ENCODE results near the gene LMOD3. TPM values are rescaled to one million over a fixed set of nuclear protein-coding genes. Genes with fewer than 3 reads are reported as not detected.

Gene LMOD3
- total RNA-seq, result 162 TPM
- long read RNA-seq, full-length matches to known transcripts, result 41 of 91 reads
- long read RNA-seq, partial matches to known transcripts, result 38 of 91 reads
- long read RNA-seq, other reads (novel, unspliced or antisense), result 12 of 91 reads

DNA sequence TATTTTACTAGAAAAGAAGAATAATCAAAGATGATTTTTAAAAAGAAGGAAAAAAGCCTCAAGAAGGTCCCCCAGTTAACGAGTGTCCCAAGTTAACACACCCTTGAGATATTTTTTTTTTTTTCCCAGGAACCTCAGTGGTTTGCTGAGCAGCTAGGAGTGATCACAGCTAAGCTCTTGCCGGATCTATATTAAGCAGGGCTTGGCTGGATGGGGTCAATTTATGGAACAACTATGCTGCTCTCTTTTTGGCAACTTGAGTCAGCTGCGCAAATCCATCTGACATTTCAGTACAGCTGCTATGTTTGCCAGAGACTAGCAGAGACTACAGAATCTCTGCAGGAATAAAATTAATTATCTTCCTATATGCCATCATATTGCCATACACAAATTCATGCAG lies at the start of gene LMOD3:
TSS of gene LMOD3 (minus strand) at position 193 of the 400 bp plus-strand sequence. CDS start 209 bp downstream, outside the sequence.
- intact Hi-C loops (cut with micrococcal nuclease), result no loop called here
- DNase-seq (no peak), ATAC-seq (peak; percentile 90)

DNA sequence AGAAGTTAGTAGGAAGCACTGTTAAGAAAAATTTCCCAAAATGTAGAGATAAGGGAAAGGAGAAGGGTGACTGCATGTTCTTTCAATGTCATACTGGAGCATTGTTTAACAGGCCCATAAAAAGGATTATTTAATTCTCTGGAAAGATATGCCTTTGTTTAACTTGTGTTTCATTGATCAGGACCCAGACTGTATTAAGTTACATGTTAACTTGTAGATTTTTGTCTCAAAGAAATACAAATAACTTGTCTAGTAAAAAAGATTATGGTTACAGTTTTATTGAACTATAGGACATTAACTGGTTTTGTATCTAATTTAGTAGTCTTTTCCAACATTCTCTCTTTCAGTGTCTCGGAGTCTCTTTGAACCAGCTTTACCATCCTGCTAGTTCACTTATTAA lies 49.7 kb upstream of the LMOD3 start:
- intact Hi-C loops (cut with micrococcal nuclease), result no loop called here
- DNase-seq, result no peak
- ATAC-seq, result no peak

- ATAC-seq (no peak), DNase-seq (no peak)
- intact Hi-C loops (cut with micrococcal nuclease), result no loop called here
Measured at GRCh38 chr3:69166446-69166845, 44.1 kb upstream of the LMOD3 start.

- ATAC-seq (no peak), DNase-seq (no peak)
- intact Hi-C loops (cut with micrococcal nuclease), result no loop called here
Measured at GRCh38 chr3:69165744-69166143, 43.3 kb upstream of the LMOD3 start.

DNA sequence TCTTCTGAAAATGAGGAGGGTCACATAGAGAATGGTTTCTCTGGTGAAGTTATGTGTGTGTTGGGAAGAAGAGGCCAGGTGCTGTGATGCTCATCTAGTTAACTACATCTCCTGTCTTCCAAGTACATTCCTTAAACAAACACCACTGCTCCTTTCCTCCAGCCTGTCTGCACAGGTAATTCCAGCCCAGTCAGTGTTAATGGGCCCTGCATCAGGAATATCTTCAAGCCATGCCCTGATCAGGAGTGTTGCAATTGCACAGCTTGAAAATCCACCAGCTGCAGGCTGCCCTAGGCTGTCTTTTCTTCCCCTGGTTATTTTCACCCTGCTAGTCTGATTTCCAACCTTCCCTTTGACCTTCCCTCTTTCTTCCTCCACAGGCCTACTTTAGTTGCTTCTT lies 41.9 kb upstream of the LMOD3 start:
- intact Hi-C loops (cut with micrococcal nuclease), result loop anchor here (5.0 kb wide), 2 partner anchors 143 to 258 kb away; no protein-coding TSS in a partner anchor

DNA sequence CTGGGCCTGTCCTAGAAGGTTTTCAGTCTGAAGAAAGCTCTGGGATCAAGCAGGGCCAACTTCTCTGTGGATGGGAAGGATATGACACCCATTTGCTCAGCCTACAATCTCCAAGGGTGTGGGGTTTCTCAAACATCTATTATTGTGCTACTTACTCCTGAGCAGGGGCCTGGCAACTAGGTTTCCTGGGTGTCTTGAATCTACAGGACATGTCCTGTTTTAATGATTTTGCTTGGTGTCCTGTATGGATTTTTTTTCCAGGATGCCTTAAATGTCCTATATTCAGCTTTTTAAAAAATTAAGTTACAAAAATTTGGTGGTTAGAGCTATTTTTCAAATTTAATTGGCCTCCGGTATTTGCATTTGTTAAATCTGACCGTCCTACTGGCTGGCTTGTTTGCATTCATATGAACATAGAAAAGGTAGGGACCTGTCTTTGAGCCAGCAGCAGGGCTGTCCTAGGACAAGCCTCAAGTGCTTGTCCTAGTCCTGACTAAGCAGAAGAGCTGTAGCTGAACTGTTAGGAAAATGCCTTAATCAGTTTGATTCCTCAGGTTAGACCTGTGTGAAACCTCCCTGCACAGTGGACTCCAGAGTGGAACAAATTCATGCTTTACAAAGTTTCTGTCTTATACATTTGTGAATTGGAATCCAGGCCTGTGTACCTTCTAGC lies 40.0 kb upstream of the LMOD3 start:
- intact Hi-C loops (cut with micrococcal nuclease), result loop anchor here (5.0 kb wide), 2 partner anchors 145 to 260 kb away; no protein-coding TSS in a partner anchor
- no peak for ATAC-seq
- no peak for DNase-seq

More for the DNA sequence above, 41.9 kb upstream of the LMOD3 start:
- DNase-seq, result no peak
- ATAC-seq, result no peak

GRCh38 chr3:69161587-69162307 lies 39.4 kb upstream of the LMOD3 start:
- ATAC-seq, result peak; percentile 67
- no peak for DNase-seq
- intact Hi-C loops (cut with micrococcal nuclease), result loop anchor here (5.0 kb wide), 2 partner anchors 146 to 261 kb away; no protein-coding TSS in a partner anchor

- no peak for ATAC-seq
- no peak for DNase-seq
- intact Hi-C loops (cut with micrococcal nuclease), result loop anchor here (5.0 kb wide), 2 partner anchors 147 to 262 kb away; no protein-coding TSS in a partner anchor
Measured at GRCh38 chr3:69160525-69160924, 38.1 kb upstream of the LMOD3 start.

- intact Hi-C loops (cut with micrococcal nuclease), result loop anchor here (5.0 kb wide), 2 partner anchors 147 to 262 kb away; no protein-coding TSS in a partner anchor
- DNase-seq (no peak), ATAC-seq (no peak)
Measured at GRCh38 chr3:69160107-69160506, 37.7 kb upstream of the LMOD3 start.

- DNase-seq (no peak), ATAC-seq (no peak)
- intact Hi-C loops (cut with micrococcal nuclease), result no loop called here
Measured at GRCh38 chr3:69149586-69149985, 27.2 kb upstream of the LMOD3 start.

DNA sequence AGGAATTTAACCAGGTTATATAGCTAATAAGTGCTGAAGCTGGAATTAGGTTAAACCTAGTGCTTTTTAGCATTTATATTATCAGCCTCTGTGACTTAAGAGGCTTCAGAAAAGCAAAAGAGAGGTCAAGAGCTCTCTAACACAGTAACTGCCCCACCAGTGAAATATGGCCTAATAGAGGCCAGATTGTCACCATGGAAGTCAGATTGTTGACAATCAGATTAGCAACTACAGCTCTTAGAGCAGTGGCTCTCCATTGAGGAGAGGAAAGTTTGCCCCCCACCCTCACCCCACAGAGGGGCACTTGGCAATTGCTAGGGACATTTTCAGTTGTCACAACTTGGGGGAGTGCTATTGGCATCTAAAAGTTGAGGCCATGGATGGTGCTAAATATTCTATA lies 23.3 kb upstream of the LMOD3 start:
- intact Hi-C loops (cut with micrococcal nuclease), result no loop called here
- ATAC-seq, result no peak
- no peak for DNase-seq

- DNase-seq, result no peak
- ATAC-seq, result no peak
- intact Hi-C loops (cut with micrococcal nuclease), result no loop called here
Measured at GRCh38 chr3:69144631-69145245, 22.3 kb upstream of the LMOD3 start.

DNA sequence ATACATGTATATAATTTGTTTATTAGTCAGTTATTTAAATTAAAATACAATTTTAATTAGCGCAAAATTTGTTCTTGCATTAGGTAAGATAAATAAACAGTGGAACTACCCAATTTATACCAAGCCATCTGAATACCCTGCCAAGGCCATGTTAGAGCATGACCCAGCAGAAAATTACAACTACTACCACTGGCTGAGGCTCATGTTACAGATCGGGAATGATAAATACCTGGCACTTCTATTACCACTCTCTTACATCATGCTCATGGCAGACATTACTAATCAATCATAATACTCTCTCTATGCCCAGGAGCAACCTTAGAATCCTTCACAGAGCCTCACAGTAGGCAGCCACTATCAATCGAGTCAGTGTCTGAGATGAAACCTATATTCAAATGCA lies 21.2 kb upstream of the LMOD3 start:
- no peak for ATAC-seq
- DNase-seq, result no peak
- intact Hi-C loops (cut with micrococcal nuclease), result no loop called here

DNA sequence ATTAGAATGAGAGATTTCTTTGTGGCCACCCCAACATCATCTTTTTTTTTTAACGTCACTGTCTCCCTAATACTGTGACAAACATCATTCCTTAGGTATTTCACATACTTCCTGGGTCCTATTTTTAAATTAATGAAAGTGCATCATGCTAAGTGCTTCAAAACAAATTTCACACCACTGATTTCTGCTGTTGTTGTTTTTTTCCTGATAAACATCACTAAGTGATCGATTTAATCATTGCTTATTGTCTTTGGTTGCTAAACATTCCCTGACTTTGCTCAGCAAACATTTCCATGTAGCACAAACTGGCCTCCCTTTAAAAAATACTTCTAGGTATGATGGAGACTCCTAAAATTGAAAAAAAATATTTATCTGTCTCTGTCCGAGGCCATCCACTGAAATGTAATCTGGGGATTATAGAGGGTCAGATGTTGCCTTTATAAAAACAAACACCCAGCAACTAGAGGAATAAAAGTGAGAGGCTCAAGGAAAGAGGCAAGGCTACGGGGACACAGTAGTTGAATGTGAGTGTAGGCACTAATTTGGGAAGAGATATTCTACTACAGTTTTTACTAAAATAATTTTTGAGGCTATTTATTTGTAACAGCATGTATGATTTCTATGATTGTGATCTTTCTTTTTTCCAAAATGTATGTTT lies 20.5 kb upstream of the LMOD3 start:
- intact Hi-C loops (cut with micrococcal nuclease), result no loop called here
- no peak for DNase-seq
- no peak for ATAC-seq

- DNase-seq (no peak), ATAC-seq (no peak)
- intact Hi-C loops (cut with micrococcal nuclease), result no loop called here
Measured at GRCh38 chr3:69142090-69142489, 19.7 kb upstream of the LMOD3 start.

GRCh38 chr3:69141313-69141712 lies 18.9 kb upstream of the LMOD3 start:
- intact Hi-C loops (cut with micrococcal nuclease), result no loop called here
- ATAC-seq (no peak), DNase-seq (no peak)

GRCh38 chr3:69137412-69137811 lies 15.0 kb upstream of the LMOD3 start:
- DNase-seq (no peak), ATAC-seq (no peak)
- intact Hi-C loops (cut with micrococcal nuclease), result no loop called here

GRCh38 chr3:69137005-69137404 lies 14.6 kb upstream of the LMOD3 start:
- no peak for ATAC-seq
- DNase-seq, result no peak
- intact Hi-C loops (cut with micrococcal nuclease), result no loop called here

- DNase-seq (no peak), ATAC-seq (no peak)
- intact Hi-C loops (cut with micrococcal nuclease), result no loop called here
Measured at GRCh38 chr3:69130689-69131088, 8.3 kb upstream of the LMOD3 start.

Data from left ventricle myocardium superior (tissue), 1 donor.